ENCODE results near the gene OTUB2. TPM values are rescaled to one million over a fixed set of nuclear protein-coding genes. Genes with fewer than 3 reads are reported as not detected.

OTUB2 gene
- total and polyA plus RNA-seq, 2 experiments from 2014 or later: 1.3 to 1.9 TPM

DNA sequence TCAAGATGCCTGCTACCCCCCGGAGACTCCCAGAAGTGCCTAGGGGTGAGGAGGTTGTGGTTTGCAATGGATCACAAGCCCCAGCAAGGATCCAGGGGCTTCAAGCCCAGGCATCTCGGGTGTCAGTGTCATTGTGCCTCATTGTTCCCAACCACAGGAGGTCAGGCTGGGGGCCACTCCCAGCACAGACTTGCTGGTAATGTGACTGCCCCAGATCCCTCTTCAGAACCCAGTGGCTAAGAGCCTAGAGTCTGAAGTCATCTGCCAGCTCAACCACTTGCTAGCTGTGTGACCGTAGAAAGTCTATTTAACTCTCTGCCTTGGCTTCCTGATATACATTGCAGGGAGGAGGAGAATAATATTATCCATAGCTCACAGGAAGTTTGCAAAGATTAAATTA, 42.1 kb upstream of the OTUB2 start:
- Histone ChIP-seq H3K36me3 (ENCODE audit: low read depth) (no peaks in the 10 kb centered on the region), H3K9me2 (ENCODE audit: insufficient read depth) (no peaks in the 10 kb centered on the region), H3F3A (ENCODE audit: insufficient read depth) (peaks cover 8% of the 10 kb centered on the region; the same call in 1 of the 2 replicates), H4K20me1 (ENCODE audit: insufficient read depth) (no peaks in the 10 kb centered on the region), H3K27me3 (replicated peaks; ENCODE audit: insufficient read depth) (no peaks in the 10 kb centered on the region), H3K9me3 (ENCODE audit: low read depth) (no peaks in the 10 kb centered on the region), H3K4me2 (ENCODE audit: unreplicated experiment) (no peak overlapping the region), H2AFZ (no peak overlapping the region), H3K27ac (0 out of 2 replicates have a peak overlapping the region, but pooled peaks have one; percentile 0), H3K79me2 (ENCODE audit: insufficient read depth) (no peaks in the 10 kb centered on the region), H3K4me3 (no peak overlapping the region), H3K9ac (no peak overlapping the region), H3K4me1 (ENCODE audit: insufficient read depth) (peaks cover 20% of the 10 kb centered on the region)
- 26 to 32% methylated on average over 3 of the region's 3 CpGs for WGBS, 2 experiments (ENCODE audit: low coverage in 1 of 2, low lambda C conversion rate in 2 of 2, missing lambda C conversion rate in 2 of 2)
- in situ Hi-C loops (cut with MboI): no loop called here
- TF ChIP-seq EZH2phosphoT487 (IDR thresholded peaks at IDR 0.05; ENCODE audit: insufficient read depth, low read depth) (no peak), EZH2 (IDR thresholded peaks at IDR 0.05; ENCODE audit: insufficient read depth, poor library complexity, severe bottlenecking) (no peak)
- DNase-seq: peak; percentile 84

DNA sequence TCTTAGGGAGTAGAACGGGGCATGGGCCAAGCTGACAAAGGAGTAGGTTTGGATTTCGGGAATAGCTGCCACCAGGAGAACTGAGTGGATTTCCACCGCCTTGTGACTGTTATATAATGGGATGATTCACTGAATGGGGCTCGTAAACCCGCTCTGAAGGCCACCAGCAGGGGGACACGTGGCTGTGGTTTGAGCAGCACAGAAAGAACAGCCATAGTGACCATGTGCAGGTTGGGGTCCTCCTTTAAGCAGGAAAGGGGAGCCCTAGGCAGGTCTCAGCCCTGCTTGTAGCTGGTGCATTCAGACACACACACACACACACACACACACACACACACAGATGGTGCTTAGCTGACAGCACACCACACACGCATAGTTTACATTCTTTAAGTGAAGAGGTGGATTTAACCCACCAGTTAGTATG, 41.1 kb upstream of the OTUB2 start:
- in situ Hi-C loops (cut with MboI): no loop called here
- no peaks in the 10 kb centered on the region for H3K79me2 ChIP-seq (ENCODE audit: insufficient read depth)
- no peaks in the 10 kb centered on the region for H4K20me1 ChIP-seq (ENCODE audit: insufficient read depth)
- 3 to 8% methylated on average over 7 of the region's 7 CpGs for WGBS, 2 experiments (ENCODE audit: low coverage in 1 of 2, low lambda C conversion rate in 2 of 2, missing lambda C conversion rate in 2 of 2)
- H3K36me3 ChIP-seq (ENCODE audit: low read depth): no peaks in the 10 kb centered on the region
- DNase-seq: peak; percentile 85
- peaks cover 8% of the 10 kb centered on the region; the same call in 1 of the 2 replicates for H3F3A ChIP-seq (ENCODE audit: insufficient read depth)
- no peaks in the 10 kb centered on the region for H3K9me2 ChIP-seq (ENCODE audit: insufficient read depth)
- H3K4me1 ChIP-seq (ENCODE audit: insufficient read depth): peaks cover 20% of the 10 kb centered on the region
- peak overlapping the region; percentile 36 for H3K4me2 ChIP-seq (ENCODE audit: unreplicated experiment)
- H3K27ac ChIP-seq: peak overlapping the region; percentile 17; the same call in 1 of the 2 replicates
- TF ChIP-seq EZH2phosphoT487 (IDR thresholded peaks at IDR 0.05; ENCODE audit: insufficient read depth, low read depth): no peak
- no peak for TF ChIP-seq EZH2 (IDR thresholded peaks at IDR 0.05; ENCODE audit: insufficient read depth, poor library complexity, severe bottlenecking)
- no peak overlapping the region for H2AFZ ChIP-seq
- H3K9me3 ChIP-seq (ENCODE audit: low read depth): no peaks in the 10 kb centered on the region
- no peak overlapping the region for H3K9ac ChIP-seq
- no peaks in the 10 kb centered on the region for H3K27me3 ChIP-seq (replicated peaks; ENCODE audit: insufficient read depth)
- H3K4me3 ChIP-seq: no peak overlapping the region

DNA sequence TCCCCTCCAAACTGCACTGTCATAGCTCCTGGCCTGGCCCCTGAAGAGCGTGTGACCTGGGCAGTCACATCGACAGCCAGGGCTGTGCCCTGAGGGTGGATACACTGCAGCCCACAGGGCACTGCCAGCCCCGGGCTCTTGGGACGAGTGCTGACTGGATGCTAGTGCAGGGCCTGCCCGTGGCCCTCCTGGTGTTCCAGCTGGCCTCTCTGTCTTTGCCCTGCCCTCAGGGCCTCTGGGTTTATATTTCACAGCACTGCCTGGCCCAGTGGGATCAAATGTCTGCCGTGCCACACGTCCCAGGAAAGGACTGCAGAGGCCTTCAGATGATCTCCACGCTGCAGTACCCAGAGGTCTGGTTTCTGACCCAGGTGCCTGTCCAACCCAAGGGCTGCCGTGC, 39.2 kb upstream of the OTUB2 start:
- in situ Hi-C loops (cut with MboI): no loop called here
- Histone ChIP-seq H3K27ac (no peak overlapping the region), H3K4me3 (no peak overlapping the region), H3K9me2 (ENCODE audit: insufficient read depth) (no peaks in the 10 kb centered on the region), H3K79me2 (ENCODE audit: insufficient read depth) (no peaks in the 10 kb centered on the region), H2AFZ (no peak overlapping the region), H3K36me3 (ENCODE audit: low read depth) (no peaks in the 10 kb centered on the region), H3F3A (ENCODE audit: insufficient read depth) (peaks cover 8% of the 10 kb centered on the region; the same call in 1 of the 2 replicates), H3K4me2 (ENCODE audit: unreplicated experiment) (no peak overlapping the region), H3K4me1 (ENCODE audit: insufficient read depth) (peaks cover 20% of the 10 kb centered on the region), H3K9me3 (ENCODE audit: low read depth) (no peaks in the 10 kb centered on the region), H3K9ac (no peak overlapping the region), H4K20me1 (ENCODE audit: insufficient read depth) (no peaks in the 10 kb centered on the region), H3K27me3 (replicated peaks; ENCODE audit: insufficient read depth) (no peaks in the 10 kb centered on the region)
- TF ChIP-seq EZH2 (IDR thresholded peaks at IDR 0.05; ENCODE audit: insufficient read depth, poor library complexity, severe bottlenecking): no peak
- no peak for TF ChIP-seq EZH2phosphoT487 (IDR thresholded peaks at IDR 0.05; ENCODE audit: insufficient read depth, low read depth)
- DNase-seq: no peak
- WGBS, 2 experiments (ENCODE audit: low coverage in 1 of 2, low lambda C conversion rate in 2 of 2, missing lambda C conversion rate in 2 of 2): 83 to 89% methylated on average over 9 of the region's 9 CpGs

DNA sequence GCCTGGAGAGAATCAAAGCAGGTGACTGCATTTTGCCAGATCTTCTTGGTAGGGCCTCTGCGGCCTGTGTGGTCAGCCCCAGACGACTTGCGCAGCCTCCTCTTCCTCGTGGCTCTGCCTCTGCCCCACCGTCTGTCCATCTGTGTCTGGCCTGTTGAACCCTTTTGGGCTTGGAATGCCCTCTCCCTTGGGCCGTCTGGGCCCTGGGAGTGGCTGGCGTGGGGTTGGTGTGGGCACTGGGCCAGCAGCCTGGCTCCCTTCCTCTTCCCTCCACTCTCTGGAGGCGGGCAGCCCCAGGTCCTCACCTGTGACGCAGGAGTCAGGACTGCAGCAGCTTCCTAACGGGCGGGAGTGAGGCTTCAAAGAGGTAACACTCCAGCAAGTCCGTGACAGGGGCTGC, 38.8 kb upstream of the OTUB2 start:
- Histone ChIP-seq H3K27ac (no peak overlapping the region), H3F3A (ENCODE audit: insufficient read depth) (peaks cover 8% of the 10 kb centered on the region; the same call in 1 of the 2 replicates), H3K9ac (no peak overlapping the region), H3K27me3 (replicated peaks; ENCODE audit: insufficient read depth) (no peaks in the 10 kb centered on the region), H4K20me1 (ENCODE audit: insufficient read depth) (no peaks in the 10 kb centered on the region), H3K4me3 (no peak overlapping the region), H3K36me3 (ENCODE audit: low read depth) (no peaks in the 10 kb centered on the region), H3K4me2 (ENCODE audit: unreplicated experiment) (no peak overlapping the region), H3K9me2 (ENCODE audit: insufficient read depth) (no peaks in the 10 kb centered on the region), H3K79me2 (ENCODE audit: insufficient read depth) (no peaks in the 10 kb centered on the region), H3K9me3 (ENCODE audit: low read depth) (no peaks in the 10 kb centered on the region), H3K4me1 (ENCODE audit: insufficient read depth) (peaks cover 20% of the 10 kb centered on the region), H2AFZ (no peak overlapping the region)
- 88 to 89% methylated on average over 9 to 12 of the region's 12 CpGs for WGBS, 2 experiments (ENCODE audit: low coverage in 1 of 2, low lambda C conversion rate in 2 of 2, missing lambda C conversion rate in 2 of 2)
- in situ Hi-C loops (cut with MboI): no loop called here
- TF ChIP-seq EZH2phosphoT487 (IDR thresholded peaks at IDR 0.05; ENCODE audit: insufficient read depth, low read depth) (no peak), EZH2 (IDR thresholded peaks at IDR 0.05; ENCODE audit: insufficient read depth, poor library complexity, severe bottlenecking) (no peak)
- no peak for DNase-seq
